GM23338 (cell line): Measurements from ENCODE around the gene ABHD6. TPM values are rescaled to one million over a fixed set of nuclear protein-coding genes. Genes with fewer than 3 reads are reported as not detected.

Experiments
- ATAC-seq: fragments of 200-7000 bp; cut with Tn5 transposase; 3 replicates; pipeline ENCODE4 v1.9.1; 2020
- DNase-seq: peaks from one replicate; pipeline ENCODE4 v3.0.0-alpha.2; 2015; ENCODE audit warnings: low spot score
- H2AFZ ChIP-seq: fragments of 200-600 bp; sonication (generic); 2 replicates; pipeline ENCODE4 v1.8.0; 2016; ENCODE audit warnings: antibody characterized with exemption, mild to moderate bottlenecking, moderate library complexity
- H3F3A ChIP-seq: fragments of 200-600 bp; sonication (generic); replicated peaks from 2 replicates; pipeline ENCODE4 v1.8.0; 2017; ENCODE audit warnings: antibody characterized with exemption, mixed run types, low read depth
- H3K27ac ChIP-seq: fragments of 200-600 bp; sonication (generic); 2 replicates; pipeline ENCODE4 v1.6.1; 2016; ENCODE audit warnings: low read depth
- H3K27me3 ChIP-seq: fragments of 200-600 bp; sonication (generic); 2 replicates; pipeline ENCODE4 v1.8.0; 2016; ENCODE audit warnings: mild to moderate bottlenecking, mixed run types, moderate library complexity; ENCODE audit not compliant: insufficient read depth
- H3K36me3 ChIP-seq: fragments of 200-600 bp; sonication (generic); 2 replicates; pipeline ENCODE4 v1.8.0; 2016; ENCODE audit warnings: mild to moderate bottlenecking; ENCODE audit not compliant: insufficient read depth
- H3K4me1 ChIP-seq: fragments of 200-600 bp; sonication (generic); 2 replicates; pipeline ENCODE4 v1.8.0; 2016; ENCODE audit warnings: mild to moderate bottlenecking, moderate library complexity; ENCODE audit not compliant: insufficient read depth
- H3K4me2 ChIP-seq: fragments of 200-600 bp; sonication (generic); 2 replicates; pipeline ENCODE4 v1.7.1; 2017; ENCODE audit warnings: mixed run types
- H3K4me3 ChIP-seq: fragments of 200-600 bp; sonication (generic); 2 replicates; pipeline ENCODE4 v1.6.1; 2016; ENCODE audit warnings: mixed run types
- H3K79me2 ChIP-seq: fragments of 200-600 bp; sonication (generic); replicated peaks from 2 replicates; pipeline ENCODE4 v1.8.0; 2017; ENCODE audit warnings: mild to moderate bottlenecking; ENCODE audit not compliant: insufficient read depth
- H3K9me2 ChIP-seq: fragments of 200-600 bp; sonication (generic); 2 replicates; pipeline ENCODE4 v1.8.0; 2017; ENCODE audit not compliant: insufficient read depth
- H4K20me1 ChIP-seq: fragments of 200-600 bp; sonication (generic); replicated peaks from 2 replicates; pipeline ENCODE4 v1.8.0; 2017; ENCODE audit warnings: mild to moderate bottlenecking; ENCODE audit not compliant: insufficient read depth
- H3K27ac Mint-ChIP-seq: 2 replicates; pipeline ENCODE4 v1.8.0; 2020; ENCODE audit warnings: inconsistent platforms, mild to moderate bottlenecking, moderate library complexity, mixed read lengths
- H3K27me3 Mint-ChIP-seq: 3 replicates; pipeline ENCODE4 v1.8.0; 2022; ENCODE audit warnings: low read depth, mild to moderate bottlenecking, moderate library complexity, mixed read lengths, inconsistent platforms; ENCODE audit not compliant: insufficient read depth, poor library complexity
- H3K36me3 Mint-ChIP-seq: 3 replicates; pipeline ENCODE4 v1.8.0; 2021; ENCODE audit warnings: low read depth, mild to moderate bottlenecking, inconsistent platforms, moderate library complexity, mixed read lengths
- H3K4me1 Mint-ChIP-seq: 3 replicates; pipeline ENCODE4 v1.8.0; 2020; ENCODE audit warnings: mild to moderate bottlenecking, inconsistent platforms, mixed read lengths
- H3K4me3 Mint-ChIP-seq: 3 replicates; pipeline ENCODE4 v1.8.0; 2021; ENCODE audit warnings: moderate library complexity, mild to moderate bottlenecking, inconsistent platforms, mixed read lengths
- H3K9me3 Mint-ChIP-seq: 3 replicates; pipeline ENCODE4 v1.8.0; 2020; ENCODE audit warnings: moderate library complexity, mild to moderate bottlenecking, inconsistent platforms, mixed read lengths
- CREB1 ChIP-seq: fragments of 250-450 bp; sonication (Bioruptor Pico); IDR thresholded peaks from 2 replicates; pipeline ENCODE4 v1.5.0; 2020; ENCODE audit warnings: low read depth, mild to moderate bottlenecking, moderate library complexity
- ETS1 ChIP-seq: IDR thresholded peaks from 2 replicates; pipeline ENCODE4 v1.6.1; 2016; ENCODE audit warnings: antibody characterized with exemption
- EZH2 ChIP-seq: fragments of 200-600 bp; sonication (generic); IDR thresholded peaks from one replicate; pipeline ENCODE4 v1.8.0; 2017; ENCODE audit warnings: antibody characterized with exemption, mild to moderate bottlenecking, low read depth; ENCODE audit not compliant: unreplicated experiment
- JUNB ChIP-seq: IDR thresholded peaks from one replicate; pipeline ENCODE4 v1.6.1; 2016; ENCODE audit warnings: antibody characterized with exemption; ENCODE audit not compliant: unreplicated experiment
- POLR2AphosphoS5 ChIP-seq: IDR thresholded peaks from 2 replicates; pipeline ENCODE4 v1.6.1; 2016; ENCODE audit warnings: antibody characterized with exemption, low read depth
- REST ChIP-seq: IDR thresholded peaks from one replicate; pipeline ENCODE4 v1.6.1; 2018; ENCODE audit warnings: antibody characterized with exemption; ENCODE audit not compliant: unreplicated experiment
- ZNF114 ChIP-seq: fragments of 250-450 bp; sonication (Bioruptor Pico); IDR thresholded peaks from 2 replicates; pipeline ENCODE4 v1.5.0; 2020; ENCODE audit warnings: mild to moderate bottlenecking, moderate library complexity
- ZNF331 ChIP-seq: fragments of 250-450 bp; sonication (Bioruptor Pico); IDR thresholded peaks from 2 replicates; pipeline ENCODE4 v1.5.0; 2020; ENCODE audit warnings: low read depth, mild to moderate bottlenecking, moderate library complexity
- ZNF462 ChIP-seq: fragments of 250-450 bp; sonication (Bioruptor Pico); IDR thresholded peaks from 2 replicates; pipeline ENCODE4 v1.5.0; 2020; ENCODE audit warnings: mild to moderate bottlenecking, moderate library complexity
- polyA plus RNA-seq: library from polyadenylated mRNA; unstranded; fragments of >200 nt; fragmentation: Nextera tagmentation; extraction: Ambion mirVana; gene quantifications from 2 replicates; pipeline ENCODE4 v1.2.1, GENCODE V29; 2016
- total RNA-seq: library from RNA; depleted of rRNA; stranded (reverse); fragments of >200 nt; shearing (Covaris generic); gene quantifications from 2 replicates; pipeline ENCODE4 v1.2.3, GENCODE V29; 2014

ABHD6 gene
- total and polyA plus RNA-seq, 2 experiments from 2014 or later, result 3.7 to 5.5 TPM

- Histone ChIP-seq H3K36me3 (no peaks in the 10 kb centered on the region), H3K4me1 (0 out of 2 replicates have a peak, but pooled peaks cover 3% of the 10 kb centered on the region), H3K27me3 (0 out of 2 replicates have a peak, but pooled peaks cover 3% of the 10 kb centered on the region), H4K20me1 (no peaks in the 10 kb centered on the region), H3K4me3 (no peak overlapping the region), H3F3A (no peaks in the 10 kb centered on the region), H3K4me2 (no peak overlapping the region), H3K79me2 (no peaks in the 10 kb centered on the region), H3K27ac (no peak overlapping the region), H3K9me2 (no peaks in the 10 kb centered on the region), H2AFZ (no peak overlapping the region)
- ATAC-seq (no peak), DNase-seq (no peak)
- H3K27ac Mint-ChIP-seq, result no peak overlapping the region
- H3K36me3 Mint-ChIP-seq, result no peaks in the 10 kb centered on the region
- TF ChIP-seq EZH2, result no peak
- TF ChIP-seq JUNB, result no peak
- no peak for TF ChIP-seq REST
- no peak for TF ChIP-seq ETS1
- no peak for TF ChIP-seq POLR2AphosphoS5
- TF ChIP-seq ZNF114, result no peak
- TF ChIP-seq ZNF331 (CRISPR knock-in tag), result no peak
- TF ChIP-seq CREB1 (CRISPR knock-in tag), result no peak
- no peak for TF ChIP-seq ZNF462 (CRISPR knock-in tag)
- peaks cover 7% of the 10 kb centered on the region for H3K27me3 Mint-ChIP-seq
- H3K9me3 Mint-ChIP-seq, result no peaks in the 10 kb centered on the region
- peaks cover 7% of the 10 kb centered on the region for H3K4me1 Mint-ChIP-seq
- no peak overlapping the region for H3K4me3 Mint-ChIP-seq
Measured at GRCh38 chr3:58298190-58298589, 60.6 kb downstream of the ABHD6 start.
